ENCODE results near the gene DBN1. TPM values are rescaled to one million over a fixed set of nuclear protein-coding genes. Genes with fewer than 3 reads are reported as not detected.

Gene DBN1
- polyA plus RNA-seq, 1 donor from 2014 or later: 0.54 TPM

DNA sequence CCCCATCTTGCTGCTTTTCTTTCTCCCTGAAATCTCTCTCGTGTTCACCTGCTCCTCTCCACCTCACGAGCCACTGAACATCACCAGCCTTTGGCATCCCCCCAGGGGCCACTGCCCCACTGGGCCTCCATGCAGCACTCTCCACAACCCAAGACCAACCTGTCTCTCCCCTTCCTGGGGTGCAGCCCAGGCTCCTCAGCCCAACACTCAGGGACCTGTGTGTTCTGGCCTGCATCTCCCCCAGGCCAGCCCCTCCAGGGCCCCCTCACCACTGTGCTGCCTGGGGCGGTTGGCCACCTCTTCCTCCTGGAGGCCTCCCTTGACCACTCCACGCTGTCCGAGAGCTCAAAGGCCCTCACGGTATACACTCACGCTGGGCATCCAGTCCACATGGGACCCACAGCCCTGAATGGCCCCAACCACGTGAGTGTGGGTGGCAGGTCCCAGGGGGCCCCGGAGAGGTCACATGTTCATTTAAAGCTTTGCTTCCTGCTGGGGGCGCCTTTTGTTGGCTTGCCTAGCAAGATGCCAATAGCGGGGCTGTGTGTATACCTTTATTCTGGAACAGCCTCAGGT is 36.6 kb upstream of the DBN1 start:
- Mint-ChIP-seq H3K36me3 (peaks cover 5% of the 10 kb centered on the region), H3K27me3 (no peaks in the 10 kb centered on the region), H3K27ac (peak overlapping the region; percentile 92 to 99 (median 98)), H3K4me1 (peaks cover 28 to 38% (median 30%) of the 10 kb centered on the region in 3 donors), H3K4me3 (peak overlapping the region; percentile 92 to 100 (median 96)), H3K9me3 (no peaks in the 10 kb centered on the region)

DNA sequence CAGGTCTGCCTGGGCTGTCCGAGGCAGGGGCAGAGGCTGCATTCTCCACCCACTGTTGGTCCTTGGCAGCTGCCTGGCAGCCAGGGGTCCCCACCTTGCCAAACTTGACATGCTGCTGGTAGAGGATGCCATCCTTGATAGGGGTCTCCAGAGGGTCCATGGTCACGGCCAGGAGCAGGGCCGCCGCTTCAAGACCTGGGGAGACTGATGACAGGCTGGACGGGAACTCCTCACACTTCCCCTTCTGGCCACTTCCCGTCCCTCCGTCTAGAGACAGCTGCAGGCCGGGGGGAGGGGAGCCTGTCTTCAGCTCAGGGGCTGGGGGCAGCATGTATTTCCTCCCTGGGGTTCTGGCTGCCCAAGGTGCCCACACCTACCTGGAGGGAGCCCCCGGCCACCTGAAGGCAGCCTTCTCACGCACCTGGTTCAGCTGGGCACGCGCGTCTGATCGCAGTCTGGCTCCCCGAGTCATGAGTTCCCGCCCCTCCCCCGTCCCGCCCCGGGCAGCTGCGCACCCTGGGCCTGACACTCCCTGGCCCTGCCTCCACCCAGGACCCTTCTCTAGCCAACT is 36.0 kb upstream of the DBN1 start, which contains the start of gene DOK3:
Gene DOK3, minus strand, starts transcription at position 446 of the 571 bp plus-strand sequence. Its CDS starts 286 bp downstream, at position 160.
- Mint-ChIP-seq H3K36me3 (peaks cover 5% of the 10 kb centered on the region), H3K4me3 (peak within 1 kb of the TSS; percentile 92 to 100 (median 96)), H3K27me3 (no peaks in the 10 kb centered on the region), H3K9me3 (no peaks in the 10 kb centered on the region), H3K4me1 (peaks cover 28 to 38% (median 30%) of the 10 kb centered on the region in 3 donors), H3K27ac (peak within 1 kb of the TSS; percentile 92 to 99 (median 98))

DNA sequence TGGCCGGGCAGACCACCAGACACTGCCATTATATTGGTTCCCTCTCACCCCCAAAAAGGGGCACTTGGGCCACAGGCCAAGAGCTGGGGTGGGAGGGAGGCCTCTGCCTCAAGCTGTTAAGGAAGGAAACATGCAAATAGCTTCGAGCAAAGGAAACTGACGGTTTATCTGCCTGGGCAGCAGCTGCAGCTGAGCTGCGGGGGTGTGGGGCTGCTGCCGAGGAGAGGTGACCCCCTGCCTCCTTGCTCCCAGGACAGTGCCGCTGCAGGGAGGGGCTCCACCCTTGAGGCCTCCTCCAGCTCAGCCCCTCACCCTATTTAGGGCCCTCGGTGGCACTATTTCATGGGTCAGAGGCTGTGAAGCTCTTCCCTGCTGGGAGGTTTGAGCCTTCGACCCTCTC is 35.4 kb upstream of the DBN1 start:
- H3K4me1 Mint-ChIP-seq: peaks cover 28 to 38% (median 30%) of the 10 kb centered on the region in 3 donors
- peak overlapping the region; percentile 92 to 100 (median 96) for H3K4me3 Mint-ChIP-seq
- peaks cover 5% of the 10 kb centered on the region for H3K36me3 Mint-ChIP-seq
- H3K27ac Mint-ChIP-seq: peak overlapping the region; percentile 92 to 99 (median 98)
- no peaks in the 10 kb centered on the region for H3K27me3 Mint-ChIP-seq
- H3K9me3 Mint-ChIP-seq: no peaks in the 10 kb centered on the region

DNA sequence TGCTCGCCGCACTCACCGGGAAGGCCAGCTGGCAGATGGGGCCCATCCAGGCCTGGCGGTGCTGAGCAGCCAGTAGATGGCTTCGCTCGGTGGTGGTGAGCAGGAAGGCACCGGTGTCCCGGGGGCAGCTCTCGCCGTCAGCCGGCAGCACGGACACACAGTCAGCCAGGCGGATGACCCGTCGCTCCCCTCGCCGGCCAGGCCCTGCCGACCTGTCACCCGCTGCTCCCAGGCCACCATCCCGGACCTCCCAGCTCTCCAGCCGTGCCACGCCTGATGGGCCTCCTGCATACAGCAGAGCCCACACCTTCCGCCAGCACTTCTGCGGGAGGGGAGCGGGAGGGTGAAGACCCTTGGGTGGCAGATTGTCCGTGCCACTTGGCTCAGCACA is 34.8 kb upstream of the DBN1 start:
- H3K9me3 Mint-ChIP-seq: no peaks in the 10 kb centered on the region
- no peaks in the 10 kb centered on the region for H3K27me3 Mint-ChIP-seq
- H3K4me3 Mint-ChIP-seq: peak overlapping the region; percentile 92 to 100 (median 96)
- H3K27ac Mint-ChIP-seq: peak overlapping the region; percentile 74 to 98 (median 94)
- peaks cover 5% of the 10 kb centered on the region for H3K36me3 Mint-ChIP-seq
- H3K4me1 Mint-ChIP-seq: peaks cover 29 to 40% (median 30%) of the 10 kb centered on the region in 3 donors

DNA sequence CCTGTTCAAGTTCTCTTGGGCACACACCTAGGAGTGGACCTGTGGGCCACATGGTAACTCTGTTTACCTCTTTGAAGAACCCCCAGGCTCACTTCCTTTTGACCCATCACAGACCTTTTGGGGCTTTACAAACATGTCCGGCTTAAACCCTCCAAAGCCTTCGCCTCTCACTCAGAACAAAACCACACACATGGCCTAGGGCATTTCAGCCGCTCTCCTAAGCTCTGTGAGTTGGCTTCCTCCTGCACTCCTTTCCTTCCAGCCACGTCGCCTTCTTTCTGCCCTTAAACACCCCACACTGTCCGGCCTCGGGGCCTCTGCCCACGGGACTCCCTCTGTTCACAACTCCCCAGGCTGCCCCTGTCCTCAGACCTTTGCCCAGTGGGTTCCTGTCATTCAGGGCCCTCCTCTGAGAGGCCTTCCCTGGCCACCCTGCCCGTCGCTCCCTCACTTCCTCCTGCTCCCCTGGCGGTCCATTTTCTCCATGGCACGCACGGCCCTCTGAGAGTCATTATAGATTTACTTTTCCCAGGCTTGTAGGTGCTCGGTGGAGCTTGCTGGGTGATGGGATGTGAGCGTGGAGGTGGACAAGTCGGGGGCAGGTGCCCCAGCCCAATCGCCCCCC is 34.3 kb upstream of the DBN1 start:
- H3K4me3 Mint-ChIP-seq: peak overlapping the region; percentile 92 to 100 (median 96)
- peaks cover 5% of the 10 kb centered on the region for H3K36me3 Mint-ChIP-seq
- H3K9me3 Mint-ChIP-seq: no peaks in the 10 kb centered on the region
- peaks cover 30 to 44% (median 33%) of the 10 kb centered on the region in 3 donors for H3K4me1 Mint-ChIP-seq
- H3K27me3 Mint-ChIP-seq: no peaks in the 10 kb centered on the region
- peak overlapping the region; percentile 74 to 98 (median 94) for H3K27ac Mint-ChIP-seq

DNA sequence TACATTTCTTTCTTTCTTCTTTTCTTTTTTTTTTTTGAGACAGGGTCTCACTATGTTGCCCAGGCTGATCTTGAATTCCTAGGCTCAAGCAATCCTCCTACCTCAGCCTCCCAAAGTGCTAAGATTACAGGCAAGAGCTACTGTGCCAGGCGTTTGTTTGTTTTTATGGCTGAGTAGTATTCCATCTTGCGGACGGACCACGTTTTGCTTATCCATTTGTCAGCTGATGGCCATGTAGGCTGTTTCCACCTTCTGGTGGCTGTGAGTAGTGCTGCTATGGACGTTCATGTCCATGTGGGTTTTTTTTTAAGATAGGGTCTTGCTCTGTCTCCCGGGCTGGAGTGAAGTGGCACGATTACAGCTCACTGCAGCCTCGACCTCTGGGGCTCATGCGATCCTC is 33.7 kb upstream of the DBN1 start:
- peak overlapping the region; percentile 92 to 100 (median 96) for H3K4me3 Mint-ChIP-seq
- H3K36me3 Mint-ChIP-seq: peaks cover 6% of the 10 kb centered on the region
- H3K4me1 Mint-ChIP-seq: peaks cover 33 to 50% (median 37%) of the 10 kb centered on the region in 3 donors
- no peaks in the 10 kb centered on the region for H3K27me3 Mint-ChIP-seq
- H3K27ac Mint-ChIP-seq: peak overlapping the region in 2 of 3 donors; percentile 74 to 94
- H3K9me3 Mint-ChIP-seq: no peaks in the 10 kb centered on the region

DNA sequence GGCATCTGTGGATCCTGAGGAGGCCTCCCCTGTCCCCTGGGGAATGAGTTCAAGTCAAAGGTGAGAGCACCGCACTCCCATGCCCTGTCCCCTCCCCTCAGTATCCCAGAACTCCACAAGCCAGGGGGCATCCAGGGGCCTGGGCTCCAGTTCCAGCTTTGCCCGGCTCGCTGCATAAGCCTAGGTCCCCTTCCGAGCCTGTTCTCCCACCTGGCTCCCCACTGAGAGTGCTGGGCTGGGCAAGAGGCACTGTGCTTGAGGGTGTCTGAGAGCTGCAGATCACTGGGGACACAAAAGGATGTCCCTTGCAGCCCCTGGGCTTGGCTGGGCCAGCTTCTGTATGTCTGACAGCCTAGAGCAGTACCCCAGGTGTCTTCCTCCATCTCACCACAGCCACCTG is 31.6 kb upstream of the DBN1 start:
- Mint-ChIP-seq H3K4me3 (no peak overlapping the region), H3K27me3 (no peaks in the 10 kb centered on the region), H3K9me3 (no peaks in the 10 kb centered on the region), H3K36me3 (peaks cover 7% of the 10 kb centered on the region), H3K4me1 (peaks cover 31 to 51% (median 40%) of the 10 kb centered on the region in 3 donors), H3K27ac (peak overlapping the region in 1 of 3 donors; percentile 25)

DNA sequence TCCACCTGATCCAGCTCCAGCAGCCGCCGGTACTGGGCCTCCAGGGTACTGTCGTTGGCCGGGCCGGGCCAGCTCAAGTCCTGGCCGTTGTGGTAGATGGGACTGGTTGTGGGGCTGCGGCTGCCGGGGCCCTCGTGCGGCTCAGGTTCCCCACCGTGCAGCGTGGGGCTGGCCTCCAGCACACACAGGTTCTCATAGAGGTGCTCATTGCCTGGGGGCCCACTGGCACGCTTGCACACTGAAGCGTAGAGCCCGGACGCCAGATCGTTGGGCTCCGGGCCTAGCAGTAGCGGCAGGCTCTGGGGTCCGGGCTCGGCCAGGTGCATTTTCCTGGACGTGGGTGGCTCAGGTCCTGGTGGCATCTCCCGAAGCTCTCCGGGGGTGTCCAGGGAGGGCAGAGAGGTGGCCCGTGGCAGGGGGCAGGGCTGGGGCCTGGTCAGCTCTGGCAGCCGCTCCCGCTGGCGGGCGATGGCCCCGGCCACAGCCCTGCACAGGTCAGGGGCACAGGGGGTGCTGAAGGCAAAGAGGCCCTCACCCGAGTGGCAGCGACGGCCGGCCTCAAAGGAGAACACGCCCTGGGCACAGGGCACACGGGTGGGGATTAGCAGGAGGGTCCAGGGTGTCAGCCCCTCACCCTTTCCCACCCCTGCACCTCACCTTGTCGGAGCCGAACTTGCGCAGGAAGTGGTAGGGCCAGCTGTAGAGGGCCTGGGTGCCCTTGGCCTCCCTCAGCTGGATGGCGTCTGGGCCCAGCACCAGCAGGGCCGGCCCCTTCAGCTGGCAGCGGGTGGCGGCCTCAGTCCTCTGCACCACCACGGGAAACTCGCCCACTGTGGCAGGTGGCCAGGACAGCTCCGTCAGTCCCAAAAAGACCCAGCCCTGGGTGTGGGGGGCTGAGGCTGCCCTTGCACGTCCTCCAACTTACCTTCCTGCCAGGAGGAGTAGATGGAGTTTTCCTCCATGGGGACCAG is 30.9 kb upstream of the DBN1 start:
- H3K4me3 Mint-ChIP-seq: no peak overlapping the region
- peaks cover 8% of the 10 kb centered on the region for H3K36me3 Mint-ChIP-seq
- H3K27me3 Mint-ChIP-seq: no peaks in the 10 kb centered on the region
- peaks cover 27 to 50% (median 43%) of the 10 kb centered on the region in 3 donors for H3K4me1 Mint-ChIP-seq
- H3K27ac Mint-ChIP-seq: no peak overlapping the region
- no peaks in the 10 kb centered on the region for H3K9me3 Mint-ChIP-seq

DNA sequence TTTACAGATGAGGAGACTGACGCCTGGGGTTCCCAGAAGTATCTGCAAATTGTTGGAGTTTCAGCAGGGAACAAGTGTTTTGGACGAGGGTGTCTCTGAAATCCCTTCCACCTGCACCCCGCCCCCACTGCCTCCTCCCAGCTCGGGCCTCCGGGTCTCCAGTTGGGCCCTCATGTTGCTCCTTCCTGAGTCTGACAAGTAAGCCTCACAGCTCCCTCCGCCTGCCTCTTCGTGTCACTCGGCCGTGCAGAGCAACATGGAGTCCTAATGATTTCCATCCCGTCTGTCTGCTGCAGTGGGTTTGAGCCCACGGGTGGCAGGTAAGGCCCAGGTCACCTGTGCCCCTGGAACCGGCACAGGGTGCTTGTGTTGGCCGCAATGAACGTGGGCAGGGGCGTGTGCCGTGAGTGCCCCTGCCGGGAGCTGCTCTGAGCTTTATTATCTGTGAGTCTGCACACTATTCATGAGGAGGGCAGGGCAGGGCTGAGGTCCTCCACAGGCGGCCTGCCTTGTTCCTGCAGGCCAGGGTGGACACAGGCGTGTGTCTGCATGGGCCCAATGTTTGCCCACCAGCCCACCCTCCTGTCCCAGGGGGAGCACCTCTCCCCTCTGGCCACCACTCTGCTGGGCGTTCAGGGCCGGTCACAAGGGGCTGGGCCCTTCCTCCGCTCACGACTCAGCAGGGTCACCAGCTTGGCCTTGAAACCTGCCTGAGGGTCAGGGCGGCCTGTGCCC is 30.1 kb upstream of the DBN1 start:
- Mint-ChIP-seq H3K36me3 (peaks cover 8% of the 10 kb centered on the region), H3K9me3 (no peaks in the 10 kb centered on the region), H3K27ac (no peak overlapping the region), H3K4me1 (peaks cover 23 to 50% (median 44%) of the 10 kb centered on the region in 3 donors), H3K4me3 (peak overlapping the region in 1 of 4 donors; percentile 47), H3K27me3 (no peaks in the 10 kb centered on the region)

DNA sequence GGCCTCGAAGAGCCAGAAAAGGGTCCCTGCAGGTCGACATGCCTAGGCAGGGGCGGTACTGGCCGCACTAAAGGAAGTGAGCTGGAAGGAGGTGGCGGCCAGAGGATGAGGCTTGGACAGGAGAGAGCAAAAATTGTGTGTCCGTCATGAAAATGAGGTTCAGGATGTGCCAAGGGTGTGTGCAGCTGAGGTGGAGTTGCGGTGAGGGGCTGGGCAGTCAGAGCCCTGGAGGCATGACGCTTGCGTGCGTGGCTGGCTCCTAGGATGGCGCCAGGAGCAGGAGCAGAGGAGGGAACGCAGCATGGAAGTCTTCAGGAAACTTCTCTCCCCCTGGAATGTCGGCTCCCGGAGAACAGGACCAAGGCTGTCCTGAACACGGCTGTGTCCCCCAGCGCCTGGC is 29.5 kb upstream of the DBN1 start:
- Mint-ChIP-seq H3K27ac (peak overlapping the region in 1 of 3 donors; percentile 0), H3K4me1 (peaks cover 20 to 52% (median 47%) of the 10 kb centered on the region in 3 donors), H3K27me3 (peaks cover 3% of the 10 kb centered on the region), H3K9me3 (no peaks in the 10 kb centered on the region), H3K36me3 (peaks cover 8% of the 10 kb centered on the region), H3K4me3 (peak overlapping the region in 2 of 4 donors; percentile 51 to 82)

DNA sequence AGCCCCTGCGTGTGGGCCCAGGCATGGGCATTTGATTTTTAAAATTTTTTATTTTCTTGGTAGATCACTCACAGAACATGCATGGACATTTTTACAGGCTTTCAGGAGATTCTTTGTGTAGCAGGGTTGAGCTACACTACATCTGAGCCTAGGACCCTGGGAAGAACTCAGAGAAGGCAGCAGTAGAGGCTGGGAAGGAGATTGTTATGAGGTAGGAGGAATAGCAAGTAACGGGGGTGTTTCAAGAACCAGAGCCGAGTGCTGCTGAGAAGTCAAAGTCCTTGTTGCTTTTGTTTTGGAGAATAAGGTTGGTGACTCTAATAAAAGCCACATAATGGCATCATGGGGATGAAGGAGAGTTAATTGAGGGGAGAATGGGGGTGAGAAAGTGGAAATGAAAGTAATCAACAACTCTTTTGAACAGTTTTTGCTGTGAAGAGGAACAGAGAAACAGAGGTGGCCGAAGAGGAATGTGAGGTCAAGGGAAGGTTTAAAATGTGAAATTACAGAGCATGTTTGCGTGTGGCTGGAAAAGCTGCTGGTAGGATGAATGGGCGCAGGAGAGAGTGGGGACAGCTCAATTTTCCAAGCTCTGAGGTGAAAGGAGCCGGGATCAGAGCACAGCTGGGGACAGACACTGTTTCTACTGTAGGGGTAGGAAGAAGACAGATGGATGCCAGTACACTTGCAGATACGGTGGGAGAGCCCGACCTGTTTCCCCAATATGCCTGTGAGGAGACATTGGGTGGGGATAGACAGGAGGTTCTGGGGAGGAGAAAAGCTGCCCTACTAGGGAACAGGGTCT is 28.6 kb upstream of the DBN1 start:
- peaks cover 12 to 44% (median 40%) of the 10 kb centered on the region in 3 donors for H3K4me1 Mint-ChIP-seq
- no peaks in the 10 kb centered on the region for H3K9me3 Mint-ChIP-seq
- H3K36me3 Mint-ChIP-seq: peaks cover 4% of the 10 kb centered on the region
- H3K27ac Mint-ChIP-seq: peak overlapping the region; percentile 0 to 37 (median 35)
- H3K27me3 Mint-ChIP-seq: peaks cover 3% of the 10 kb centered on the region
- peak overlapping the region; percentile 44 to 74 (median 54) for H3K4me3 Mint-ChIP-seq

DNA sequence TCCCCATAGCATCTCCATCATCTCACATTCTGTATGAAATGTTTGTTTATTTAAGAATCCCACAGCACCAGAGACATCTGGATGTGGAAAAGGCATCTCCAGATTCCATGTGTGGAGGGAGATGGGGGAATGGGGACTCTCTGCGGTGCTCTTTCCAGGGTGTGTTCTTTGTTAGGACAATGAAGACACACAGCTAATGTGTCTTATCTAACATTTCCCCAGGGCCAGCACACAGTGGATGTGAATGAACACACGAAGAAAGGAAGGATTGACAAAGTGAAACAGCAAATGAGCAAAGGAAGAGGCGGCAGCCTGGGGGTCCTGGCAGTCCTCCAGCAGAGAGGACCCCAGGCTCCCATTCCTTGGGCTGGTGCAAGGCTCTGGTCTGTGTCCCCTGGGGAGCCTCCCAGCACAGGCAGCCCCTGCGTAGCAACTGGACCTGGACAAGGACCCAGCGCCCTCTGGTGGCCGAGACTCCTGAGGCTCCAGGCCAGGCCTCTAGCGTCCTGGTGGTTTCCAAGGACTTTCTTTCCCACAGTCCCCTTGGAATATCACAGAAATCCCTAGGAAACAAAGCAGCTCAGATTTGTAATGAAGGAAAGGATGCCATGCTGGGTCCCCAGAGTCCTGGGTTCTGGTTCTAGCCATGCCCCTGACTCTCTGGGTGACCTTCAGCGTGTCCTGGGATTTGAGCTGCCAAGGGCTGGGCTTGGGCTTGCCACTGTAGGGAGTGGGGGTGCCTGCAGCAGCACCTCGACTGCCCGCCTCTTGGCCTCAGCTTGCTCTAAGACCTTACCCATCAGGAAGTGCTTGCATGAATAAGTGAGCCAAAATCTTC is 27.5 kb upstream of the DBN1 start:
- peaks cover 10 to 47% (median 38%) of the 10 kb centered on the region in 3 donors for H3K4me1 Mint-ChIP-seq
- H3K36me3 Mint-ChIP-seq: peaks cover 4% of the 10 kb centered on the region
- H3K27me3 Mint-ChIP-seq: peaks cover 3% of the 10 kb centered on the region
- no peaks in the 10 kb centered on the region for H3K9me3 Mint-ChIP-seq
- H3K4me3 Mint-ChIP-seq: peak overlapping the region in 2 of 4 donors; percentile 55 to 67
- H3K27ac Mint-ChIP-seq: peak overlapping the region in 2 of 3 donors; percentile 18 to 23

All from IgD-negative memory B cell (primary cell).